ENCODE data around the gene SYNDIG1.

The SYNDIG1 gene

DNA sequence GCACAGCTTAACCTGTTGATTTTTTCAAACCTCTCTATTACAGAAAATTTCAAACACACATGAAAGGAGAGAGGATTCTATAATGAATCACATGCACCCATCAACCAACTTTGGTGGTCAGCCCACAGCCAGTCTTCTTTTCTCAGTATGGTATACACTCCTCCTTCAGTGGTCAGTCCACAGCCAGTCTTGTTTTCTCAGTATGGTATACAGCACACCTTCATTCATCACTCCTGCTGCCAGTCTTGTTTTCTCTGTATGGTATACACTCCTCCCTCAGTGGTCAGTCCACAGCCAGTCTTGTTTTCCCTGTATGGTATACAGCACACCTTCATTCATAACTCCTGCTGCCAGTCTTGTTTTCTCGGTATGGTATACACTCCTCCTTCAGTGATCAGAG is 67.8 kb downstream of the SYNDIG1 start:
- H3K4me3 ChIP-seq (ENCODE audit: low read depth, low read length) = no peak overlapping the region
- TF ChIP-seq, protein P1, sequence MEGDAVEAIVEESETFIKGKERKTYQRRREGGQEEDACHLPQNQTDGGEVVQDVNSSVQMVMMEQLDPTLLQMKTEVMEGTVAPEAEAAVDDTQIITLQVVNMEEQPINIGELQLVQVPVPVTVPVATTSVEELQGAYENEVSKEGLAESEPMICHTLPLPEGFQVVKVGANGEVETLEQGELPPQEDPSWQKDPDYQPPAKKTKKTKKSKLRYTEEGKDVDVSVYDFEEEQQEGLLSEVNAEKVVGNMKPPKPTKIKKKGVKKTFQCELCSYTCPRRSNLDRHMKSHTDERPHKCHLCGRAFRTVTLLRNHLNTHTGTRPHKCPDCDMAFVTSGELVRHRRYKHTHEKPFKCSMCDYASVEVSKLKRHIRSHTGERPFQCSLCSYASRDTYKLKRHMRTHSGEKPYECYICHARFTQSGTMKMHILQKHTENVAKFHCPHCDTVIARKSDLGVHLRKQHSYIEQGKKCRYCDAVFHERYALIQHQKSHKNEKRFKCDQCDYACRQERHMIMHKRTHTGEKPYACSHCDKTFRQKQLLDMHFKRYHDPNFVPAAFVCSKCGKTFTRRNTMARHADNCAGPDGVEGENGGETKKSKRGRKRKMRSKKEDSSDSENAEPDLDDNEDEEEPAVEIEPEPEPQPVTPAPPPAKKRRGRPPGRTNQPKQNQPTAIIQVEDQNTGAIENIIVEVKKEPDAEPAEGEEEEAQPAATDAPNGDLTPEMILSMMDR (conservative IDR thresholded peaks at IDR 0.05; ENCODE audit: low read depth, low read length) = no peak
- DNase-seq (ENCODE audit: low read depth) = no peak

DNA sequence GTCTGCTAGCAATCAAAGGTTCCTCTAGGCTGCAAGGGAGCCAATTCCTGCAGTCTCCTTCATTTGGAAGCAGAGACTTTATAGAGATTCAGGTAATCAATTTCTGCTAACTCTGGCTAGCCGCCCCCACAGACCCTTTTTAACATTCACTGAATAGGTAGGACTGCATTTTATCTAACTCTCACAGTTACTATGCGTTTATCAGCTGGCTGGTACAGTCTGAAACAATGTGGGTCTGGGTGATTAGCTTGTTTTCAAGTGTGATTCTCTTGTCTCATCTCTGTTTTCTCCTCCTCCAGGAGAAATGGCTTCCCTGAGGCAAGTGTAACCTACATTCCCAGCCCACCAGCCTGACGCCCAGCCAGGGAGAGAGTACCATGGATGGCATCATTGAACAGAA is 73.3 kb downstream of the SYNDIG1 start:
- TF ChIP-seq, protein P1 (conservative IDR thresholded peaks at IDR 0.05; ENCODE audit: low read depth, low read length) = no peak
- no peak for DNase-seq (ENCODE audit: low read depth)
- no peak overlapping the region for H3K4me3 ChIP-seq (ENCODE audit: low read depth, low read length)

DNA sequence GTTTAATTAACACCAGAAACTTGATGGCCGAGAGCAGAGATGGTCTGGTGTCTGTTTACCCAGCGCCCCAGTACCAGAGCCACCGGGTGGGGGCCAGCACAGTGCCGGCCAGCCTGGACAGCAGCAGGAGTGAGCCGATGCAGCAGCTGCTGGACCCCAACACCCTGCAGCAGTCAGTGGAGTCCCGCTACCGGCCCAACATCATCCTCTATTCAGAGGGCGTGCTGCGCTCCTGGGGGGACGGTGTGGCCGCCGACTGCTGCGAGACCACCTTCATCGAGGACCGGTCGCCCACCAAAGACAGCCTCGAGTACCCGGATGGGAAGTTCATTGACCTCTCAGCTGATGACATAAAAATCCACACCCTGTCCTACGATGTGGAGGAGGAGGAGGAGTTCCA is 73.7 kb downstream of the SYNDIG1 start:
- no peak for DNase-seq (ENCODE audit: low read depth)
- H3K4me3 ChIP-seq (ENCODE audit: low read depth, low read length) = no peak overlapping the region
- TF ChIP-seq, protein P1 (conservative IDR thresholded peaks at IDR 0.05; ENCODE audit: low read depth, low read length) = no peak

DNA sequence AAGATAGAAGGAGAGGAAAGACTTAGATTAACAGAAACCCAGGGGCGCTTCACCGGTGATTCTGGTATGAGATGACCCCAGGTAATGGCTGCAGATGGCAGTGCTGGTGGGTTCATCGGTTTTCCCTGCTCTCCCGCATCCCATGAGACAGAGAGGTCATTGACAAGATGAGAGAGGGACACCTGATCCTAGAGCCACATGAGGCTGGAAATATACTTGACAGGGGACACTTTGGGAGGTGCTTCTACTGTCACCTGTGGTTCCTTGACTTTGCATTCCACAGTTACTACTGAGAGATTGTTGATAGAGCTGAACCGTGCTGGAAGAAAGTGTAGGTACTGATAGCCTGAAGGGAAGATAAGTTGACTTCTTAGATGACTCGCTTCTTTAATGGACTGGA is 74.3 kb downstream of the SYNDIG1 start:
- no peak overlapping the region for H3K4me3 ChIP-seq (ENCODE audit: low read depth, low read length)
- TF ChIP-seq, protein P1 (conservative IDR thresholded peaks at IDR 0.05; ENCODE audit: low read depth, low read length) = no peak
- no peak for DNase-seq (ENCODE audit: low read depth)

DNA sequence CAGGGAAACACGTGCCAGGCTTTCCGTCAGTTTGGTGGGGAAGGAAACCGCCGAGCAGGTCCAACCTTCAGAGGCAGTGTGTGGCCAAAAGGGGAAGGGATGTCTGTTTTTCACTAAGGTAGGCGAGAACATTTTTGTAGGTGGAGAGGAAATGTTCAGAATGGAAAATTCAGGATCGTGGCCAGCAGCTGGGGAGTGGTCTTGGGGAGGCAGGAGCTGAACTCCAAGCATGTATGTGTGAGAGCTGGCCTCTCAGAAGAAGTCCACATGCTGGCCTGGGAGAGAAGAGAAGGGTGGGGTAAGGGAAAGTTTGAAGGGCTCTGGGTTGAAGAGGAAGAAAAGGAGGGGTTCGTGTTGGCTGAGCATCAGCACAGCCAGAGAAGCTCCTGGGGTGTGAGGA is 74.9 kb downstream of the SYNDIG1 start:
- H3K4me3 ChIP-seq (ENCODE audit: low read depth, low read length) = no peak overlapping the region
- DNase-seq (ENCODE audit: low read depth) = no peak
- TF ChIP-seq, protein P1 (conservative IDR thresholded peaks at IDR 0.05; ENCODE audit: low read depth, low read length) = no peak

DNA sequence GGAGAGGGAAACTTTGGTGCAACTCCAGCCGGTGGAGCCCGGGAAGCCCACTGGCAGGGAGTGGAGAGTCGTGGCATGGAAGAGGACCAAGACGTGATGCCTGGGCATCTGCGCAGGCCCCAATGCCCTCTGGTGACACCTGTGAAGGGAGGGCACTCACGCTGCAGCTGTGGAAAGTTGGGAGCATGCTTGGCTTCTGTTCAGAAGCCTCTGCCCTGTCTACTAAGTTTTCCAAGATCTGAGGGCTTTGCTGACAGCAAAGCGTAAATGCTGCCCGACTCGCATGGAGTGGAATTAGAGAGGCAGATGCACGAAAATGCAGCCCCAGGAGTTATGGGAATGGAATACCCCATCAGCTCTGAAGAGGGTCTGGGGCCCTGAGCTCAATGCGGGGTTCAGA is 75.7 kb downstream of the SYNDIG1 start:
- no peak for DNase-seq (ENCODE audit: low read depth)
- H3K4me3 ChIP-seq (ENCODE audit: low read depth, low read length) = no peak overlapping the region
- TF ChIP-seq, protein P1 (conservative IDR thresholded peaks at IDR 0.05; ENCODE audit: low read depth, low read length) = no peak

DNA sequence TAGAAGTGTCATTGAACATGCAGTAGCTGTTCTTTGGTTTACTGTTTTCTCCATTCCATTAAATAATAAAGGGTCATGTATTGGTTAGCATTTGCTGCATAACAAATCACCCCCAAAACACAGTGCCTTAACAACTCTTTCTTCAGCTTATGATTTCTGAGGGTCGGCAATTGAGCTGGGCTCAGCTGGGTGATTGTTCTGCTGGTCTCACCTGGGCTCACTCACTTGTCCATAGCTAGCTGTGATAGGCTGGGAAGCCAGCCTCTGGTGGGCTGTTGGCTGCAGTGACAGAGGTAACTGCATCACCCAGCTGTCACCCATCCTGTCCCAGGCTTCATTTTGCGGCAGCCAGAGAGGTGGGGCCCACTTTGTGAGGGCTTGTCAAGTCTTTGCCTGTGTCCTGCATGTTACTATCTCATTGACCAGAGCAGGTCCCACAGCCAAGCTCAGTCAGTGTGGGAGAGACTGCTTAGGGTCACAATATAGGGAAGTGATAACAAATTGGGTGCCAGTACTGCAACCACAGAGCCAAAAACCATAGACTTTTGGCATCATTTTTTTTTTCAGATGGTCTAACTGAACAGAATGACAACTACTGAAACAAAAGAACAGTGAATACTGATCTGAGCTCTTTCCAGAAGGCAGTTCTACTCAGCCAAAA is 76.9 kb downstream of the SYNDIG1 start:
- no peak overlapping the region for H3K4me3 ChIP-seq (ENCODE audit: low read depth, low read length)
- TF ChIP-seq, protein P1 (conservative IDR thresholded peaks at IDR 0.05; ENCODE audit: low read depth, low read length) = no peak
- no peak for DNase-seq (ENCODE audit: low read depth)

All from choroid plexus epithelial cell (primary cell).